Measurements from ENCODE around the gene PRG2.

Gene PRG2

DNA sequence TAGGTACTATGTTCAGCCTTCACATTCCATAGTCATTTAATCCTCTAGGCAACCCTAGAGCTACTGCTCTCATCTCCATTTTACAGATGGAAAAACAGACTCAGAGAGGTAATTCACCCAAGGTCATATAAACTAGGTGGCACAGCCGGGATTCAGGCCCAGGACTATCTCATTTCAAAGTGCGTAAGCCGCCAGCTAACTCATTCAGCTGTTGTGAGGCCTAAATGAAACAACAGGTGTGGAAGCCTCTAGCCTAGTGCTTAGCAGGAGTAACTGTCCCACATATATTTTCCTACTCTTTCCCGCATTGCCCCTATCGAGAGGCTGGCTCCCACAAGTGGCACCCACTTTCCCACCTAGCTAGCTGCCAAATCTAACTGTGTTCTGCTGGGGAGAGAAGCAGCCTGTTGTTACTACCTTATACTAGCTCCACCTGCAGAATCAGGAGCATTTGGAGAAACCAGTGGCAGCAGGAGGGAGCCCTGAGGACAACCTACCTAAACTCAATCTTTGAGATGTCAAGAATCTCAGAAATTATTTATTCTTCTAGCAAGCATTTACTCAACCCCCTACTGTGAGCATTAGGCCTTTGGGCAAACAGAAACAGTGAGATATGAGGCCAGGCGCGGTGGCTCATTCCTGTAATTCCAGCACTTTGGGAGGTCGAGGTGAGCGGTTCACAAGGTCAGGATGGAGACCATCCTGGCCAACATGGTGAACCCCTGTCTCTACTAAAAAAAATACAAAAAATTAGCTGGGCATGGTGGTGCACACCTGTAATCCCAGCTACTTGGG, 30.4 kb downstream of the PRG2 start:
- no peak for TF ChIP-seq CTCF (IDR thresholded peaks at IDR 0.05; ENCODE audit: control insufficient read depth, extremely low read depth, insufficient read depth)
- no peak for DNase-seq (ENCODE audit: low read depth)

DNA sequence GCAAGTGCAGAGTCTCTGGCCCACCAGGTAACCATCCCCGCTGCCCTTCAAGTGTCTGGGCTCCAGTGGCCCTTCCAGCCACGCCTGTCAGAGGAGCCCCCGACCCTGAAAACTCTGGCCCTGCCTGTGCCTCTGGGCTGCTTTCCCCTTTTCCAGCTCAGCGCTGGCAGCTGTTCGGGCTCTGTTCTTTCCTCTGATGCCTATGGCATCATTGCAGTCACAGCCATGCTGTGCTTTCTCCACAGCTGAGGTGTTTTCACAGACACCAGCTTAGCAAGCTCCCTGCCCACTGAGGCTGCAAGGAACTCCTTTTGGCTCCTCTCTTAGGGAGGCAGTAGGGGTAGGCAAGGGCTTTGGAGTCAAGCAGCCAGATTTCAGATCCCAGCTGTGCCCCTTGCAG, 31.1 kb downstream of the PRG2 start:
- TF ChIP-seq CTCF (IDR thresholded peaks at IDR 0.05; ENCODE audit: control insufficient read depth, extremely low read depth, insufficient read depth): no peak
- no peak for DNase-seq (ENCODE audit: low read depth)
- H3K4me3 ChIP-seq (ENCODE audit: low read depth, low read length): no peak overlapping the region

More for the DNA sequence above, 30.4 kb downstream of the PRG2 start:
- H3K4me3 ChIP-seq (ENCODE audit: low read depth, low read length): no peak overlapping the region

DNA sequence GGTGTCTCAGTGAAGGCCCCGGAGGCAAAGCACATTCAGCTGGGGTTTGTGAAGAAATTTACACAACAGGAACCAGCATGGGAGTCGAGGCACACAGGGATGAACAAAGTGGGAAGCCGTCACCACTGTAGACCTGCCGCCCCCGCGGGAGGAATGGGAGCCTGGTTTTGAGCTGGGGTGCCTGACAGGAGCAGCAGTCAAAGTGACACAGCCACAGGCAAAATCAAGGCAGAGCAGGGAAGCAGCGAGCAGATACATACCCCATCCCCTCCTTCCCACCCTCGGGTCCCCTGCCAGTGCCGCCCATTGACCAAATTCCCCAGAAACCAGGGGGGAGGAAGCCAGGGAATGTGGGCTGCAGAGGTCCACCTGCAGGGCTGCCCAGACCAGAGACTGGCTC, 31.5 kb downstream of the PRG2 start:
- H3K4me3 ChIP-seq (ENCODE audit: low read depth, low read length): no peak overlapping the region
- DNase-seq (ENCODE audit: low read depth): no peak
- no peak for TF ChIP-seq CTCF (IDR thresholded peaks at IDR 0.05; ENCODE audit: control insufficient read depth, extremely low read depth, insufficient read depth)

DNA sequence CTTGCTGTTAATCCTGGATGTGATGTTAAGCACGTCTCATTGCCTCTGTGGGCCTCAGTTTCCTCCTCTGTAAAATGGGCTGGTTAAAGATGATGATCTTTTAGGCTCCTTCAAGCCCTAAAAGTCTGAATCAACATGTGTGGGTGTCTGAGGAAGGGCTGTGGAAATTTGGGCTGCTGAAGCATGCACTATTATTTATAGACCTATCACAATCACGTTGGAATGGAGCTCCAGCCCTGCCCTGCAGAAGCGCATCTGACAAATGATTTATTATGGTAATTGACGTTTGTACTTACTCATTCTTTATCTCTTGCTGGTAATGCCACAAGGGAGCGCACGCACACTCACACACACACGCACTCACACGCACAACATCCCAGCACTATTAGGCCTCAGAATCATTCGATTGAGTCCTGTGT, 31.9 kb downstream of the PRG2 start:
- TF ChIP-seq CTCF (IDR thresholded peaks at IDR 0.05; ENCODE audit: control insufficient read depth, extremely low read depth, insufficient read depth): no peak
- no peak overlapping the region for H3K4me3 ChIP-seq (ENCODE audit: low read depth, low read length)
- DNase-seq (ENCODE audit: low read depth): no peak

- DNase-seq (ENCODE audit: low read depth): no peak
- no peak overlapping the region for H3K4me3 ChIP-seq (ENCODE audit: low read depth, low read length)
- no peak for TF ChIP-seq CTCF (IDR thresholded peaks at IDR 0.05; ENCODE audit: control insufficient read depth, extremely low read depth, insufficient read depth)
Measured at GRCh38 chr11:57357856-57358255, 32.6 kb downstream of the PRG2 start.

DNA sequence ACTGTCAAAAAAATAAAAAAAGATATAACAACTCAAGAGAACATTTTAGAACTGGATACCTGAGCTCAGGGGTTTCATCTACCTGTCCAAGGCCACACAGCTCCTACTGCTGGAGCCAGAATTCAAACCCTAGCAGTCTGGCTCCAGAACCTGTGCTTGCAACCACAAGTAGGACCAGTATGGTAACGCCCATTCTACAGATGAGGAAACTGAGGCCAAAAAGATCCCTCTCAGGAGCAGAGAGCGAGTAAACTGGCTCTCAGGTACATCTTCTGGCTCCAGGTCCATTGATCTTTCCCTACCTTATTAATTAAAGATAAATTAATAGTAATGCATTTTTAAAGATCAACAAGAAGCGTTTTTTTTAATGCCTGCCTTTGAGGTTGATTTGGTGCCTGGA, 33.1 kb downstream of the PRG2 start:
- H3K4me3 ChIP-seq (ENCODE audit: low read depth, low read length): no peak overlapping the region
- no peak for DNase-seq (ENCODE audit: low read depth)
- TF ChIP-seq CTCF (IDR thresholded peaks at IDR 0.05; ENCODE audit: control insufficient read depth, extremely low read depth, insufficient read depth): no peak

- no peak overlapping the region for H3K4me3 ChIP-seq (ENCODE audit: low read depth, low read length)
- no peak for TF ChIP-seq CTCF (IDR thresholded peaks at IDR 0.05; ENCODE audit: control insufficient read depth, extremely low read depth, insufficient read depth)
- DNase-seq (ENCODE audit: low read depth): no peak
Measured at GRCh38 chr11:57356268-57356667, 34.2 kb downstream of the PRG2 start.

Measured in LNCaP clone FGC (cell line).